HCT116 (cell line): Measurements from ENCODE around the gene EYA3. TPM values are rescaled to one million over a fixed set of nuclear protein-coding genes. Genes with fewer than 3 reads are reported as not detected.

ENCODE experiments used
- ATAC-seq: fragments of 200-7000 bp; cut with Tn5 transposase; 2 replicates; pipeline ENCODE4 v1.9.1; 2020; ENCODE audit warnings: mild to moderate bottlenecking, moderate library complexity
- BruUV-seq: library from RNA; stranded (reverse); fragments of 400-500 nt; replicated peaks from 2 replicates; lab custom pipeline; 2021; lab: Mats Ljungman, UMichigan
- CTCF ChIA-PET: fragments of 300-600 bp; sonication (Branson Sonifier 250); formaldehyde crosslinking; loops from one replicate; lab custom pipeline; 2021; ENCODE audit warnings: antibody characterized with exemption; lab: Charles Lee
- POLR2A ChIA-PET: fragments of 300-600, 350-600 bp; sonication (Branson Sonifier 250); formaldehyde crosslinking; loops from one replicate; lab custom pipeline; 2021; ENCODE audit warnings: antibody characterized with exemption; lab: Charles Lee
- RAD21 ChIA-PET, 2 experiments: fragments of 300-600 bp; sonication (Branson Sonifier 250); formaldehyde crosslinking; loops; one replicate each; lab custom pipeline; 2023; ENCODE audit warnings: low total read pairs in 2 of 2; ENCODE audit not compliant: uncharacterized antibody in 2 of 2, unreplicated experiment in 2 of 2, low non-redundant PET in 1 of 2; lab: Charles Lee
- DNase-seq: peaks from one replicate; pipeline ENCODE4 v3.0.0-alpha.2; 2010; ENCODE audit warnings: low read depth, low spot score
- H2AFZ ChIP-seq: fragments of 200-600 bp; shearing (Covaris generic), sonication (generic); 2 replicates; pipeline ENCODE4 v1.6.1; 2017; ENCODE audit warnings: low read depth, mixed run types, mixed read lengths, antibody characterized with exemption, low read length; ENCODE audit not compliant: poor library complexity, severe bottlenecking
- H3K27ac ChIP-seq: 2 replicates; pipeline ENCODE4 v1.5.1; 2012; ENCODE audit warnings: low read depth, low read length
- H3K27me3 ChIP-seq: fragments of 200-600 bp; sonication (generic); 2 replicates; pipeline ENCODE4 v1.6.1; 2016; ENCODE audit warnings: mixed run types, low read length, mixed read lengths; ENCODE audit not compliant: insufficient read depth
- H3K36me3 ChIP-seq, 2 experiments: fragments of 200-500 bp in 1 of 2; fragments of 200-600 bp in 1 of 2; sonication (Bioruptor generic) in 1 of 2; sonication (generic) in 1 of 2; 2 replicates each; pipeline versions ENCODE4 v1.5.1 to v1.6.1; 2014 to 2016; ENCODE audit warnings: low read length in 2 of 2, inconsistent platforms in 1 of 2, mixed read lengths in 1 of 2, mixed run types in 1 of 2; ENCODE audit not compliant: insufficient read depth in 2 of 2, control insufficient read depth in 1 of 2
- H3K4me1 ChIP-seq, 2 experiments: fragments of 200-600 bp in 1 of 2; sonication (generic) in 1 of 2; 2 replicates each; pipeline versions ENCODE4 v1.5.1 to v1.6.1; 2012 to 2017; ENCODE audit warnings: low read length in 2 of 2, inconsistent platforms in 1 of 2, mild to moderate bottlenecking in 1 of 2, mixed read lengths in 1 of 2, mixed run types in 1 of 2, moderate library complexity in 1 of 2; ENCODE audit not compliant: insufficient read depth in 2 of 2, control insufficient read depth in 1 of 2
- H3K4me2 ChIP-seq: fragments of 200-600 bp; sonication (generic); 2 replicates; pipeline ENCODE4 v1.6.1; 2017; ENCODE audit warnings: mixed run types, low read length, mixed read lengths
- H3K4me3 ChIP-seq, 2 experiments: fragments of 200-600 bp in 1 of 2; sonication (generic) in 1 of 2; replicated peaks in 1 of 2; 2 replicates each; pipeline ENCODE4 v1.5.1; 2011 to 2016; ENCODE audit warnings: low read length in 2 of 2, control low read depth in 1 of 2, low read depth in 1 of 2, mild to moderate bottlenecking in 1 of 2, mixed read lengths in 1 of 2, mixed run types in 1 of 2
- H3K79me2 ChIP-seq: fragments of 200-600 bp; sonication (generic); 2 replicates; pipeline ENCODE4 v1.6.1; 2017; ENCODE audit warnings: mild to moderate bottlenecking, mixed run types, low read length, moderate library complexity, mixed read lengths; ENCODE audit not compliant: insufficient read depth
- H3K9ac ChIP-seq: fragments of 200-600 bp; sonication (generic); 2 replicates; pipeline ENCODE4 v1.6.1; 2016; ENCODE audit warnings: low read length, mixed read lengths
- H3K9me2 ChIP-seq: fragments of 200-600 bp; sonication (generic), shearing (Covaris generic); 2 replicates; pipeline ENCODE4 v1.6.1; 2017; ENCODE audit warnings: mixed run types, mild to moderate bottlenecking, moderate library complexity; ENCODE audit not compliant: insufficient read depth
- H3K9me3 ChIP-seq, 2 experiments: fragments of 200-500 bp in 1 of 2; fragments of 200-600 bp in 1 of 2; sonication (Bioruptor generic) in 1 of 2; sonication (generic) in 1 of 2; 2 replicates each; pipeline ENCODE4 v1.6.1; 2014 to 2017; ENCODE audit warnings: low read length in 2 of 2, mixed read lengths in 2 of 2, inconsistent platforms in 1 of 2, low read depth in 1 of 2, mild to moderate bottlenecking in 1 of 2, mixed run types in 1 of 2, moderate library complexity in 1 of 2; ENCODE audit not compliant: control insufficient read depth in 1 of 2, insufficient read depth in 1 of 2
- H4K20me1 ChIP-seq: fragments of 200-600 bp; sonication (generic), shearing (Covaris generic); 2 replicates; pipeline ENCODE4 v1.6.1; 2017; ENCODE audit warnings: mixed run types, mild to moderate bottlenecking, moderate library complexity; ENCODE audit not compliant: insufficient read depth
- ATF3 ChIP-seq: IDR thresholded peaks from 2 replicates; pipeline ENCODE4 v1.6.1; 2012
- CBX3 ChIP-seq: IDR thresholded peaks from 2 replicates; pipeline ENCODE4 v1.6.1; 2012; ENCODE audit warnings: low read depth
- CEBPB ChIP-seq: IDR thresholded peaks from 2 replicates; pipeline ENCODE4 v1.6.1; 2012; ENCODE audit warnings: low read depth
- CTCF ChIP-seq, 3 experiments: fragments of 200-600 bp in 1 of 3; sonication (generic) in 1 of 3; IDR thresholded peaks in 2 of 3; conservative IDR thresholded peaks in 1 of 3; 2 replicates each; pipeline ENCODE4 v1.5.1; 2012 to 2017; ENCODE audit warnings: low read depth in 2 of 3, low read length in 2 of 3, antibody characterized with exemption in 1 of 3, borderline replicate concordance in 1 of 3, control low read depth in 1 of 3, mild to moderate bottlenecking in 1 of 3, mixed read lengths in 1 of 3, mixed run types in 1 of 3, moderate library complexity in 1 of 3; ENCODE audit not compliant: insufficient read depth in 1 of 3
- ELF1 ChIP-seq: IDR thresholded peaks from 2 replicates; pipeline ENCODE4 v1.6.1; 2012; ENCODE audit warnings: low read depth, borderline replicate concordance
- FOSL1 ChIP-seq: IDR thresholded peaks from 2 replicates; pipeline ENCODE4 v1.6.1; 2012; ENCODE audit warnings: low read depth
- JUND ChIP-seq: IDR thresholded peaks from 2 replicates; pipeline ENCODE4 v1.6.1; 2012
- MAX ChIP-seq: IDR thresholded peaks from 2 replicates; pipeline ENCODE4 v1.6.1; 2012
- POLR2A ChIP-seq: IDR thresholded peaks from 2 replicates; pipeline ENCODE4 v1.7.0; 2011; ENCODE audit warnings: borderline replicate concordance; ENCODE audit not compliant: insufficient read depth, insufficient read length; ENCODE audit errors: extremely low read depth
- RAD21 ChIP-seq: IDR thresholded peaks from 2 replicates; pipeline ENCODE4 v1.6.1; 2012; ENCODE audit warnings: low read depth, mild to moderate bottlenecking
- REST ChIP-seq: IDR thresholded peaks from 2 replicates; pipeline ENCODE4 v1.6.1; 2012; ENCODE audit warnings: low read depth
- SIN3A ChIP-seq: IDR thresholded peaks from 2 replicates; pipeline ENCODE4 v1.6.1; 2012; ENCODE audit warnings: low read depth
- SP1 ChIP-seq: IDR thresholded peaks from 2 replicates; pipeline ENCODE4 v1.6.1; 2012; ENCODE audit warnings: low read depth
- SRF ChIP-seq: IDR thresholded peaks from 2 replicates; pipeline ENCODE4 v1.6.1; 2012; ENCODE audit warnings: low read depth
- TCF7L2 ChIP-seq: IDR thresholded peaks from 2 replicates; pipeline ENCODE4 v1.7.0; 2011; ENCODE audit warnings: borderline replicate concordance, inconsistent platforms; ENCODE audit not compliant: insufficient read depth, insufficient read length; ENCODE audit errors: extremely low read depth
- YY1 ChIP-seq: IDR thresholded peaks from 2 replicates; pipeline ENCODE4 v1.6.1; 2011; ENCODE audit warnings: low read length, low read depth, moderate library complexity, mild to moderate bottlenecking; ENCODE audit not compliant: insufficient replicate concordance; ENCODE audit errors: extremely low read depth
- ZFX ChIP-seq: fragments of 450-650 bp; IDR thresholded peaks from 2 replicates; pipeline ENCODE4 v1.6.1; 2017
- intact Hi-C: fragments of 100-400 bp; cut with micrococcal nuclease; formaldehyde crosslinking; loops from 2 replicates; pipeline ENCODE4 v1.10.0; 2022
- total RNA-seq: library from RNA; stranded (reverse); gene quantifications from one replicate; pipeline ENCODE4 v1.2.1, GENCODE V29; 2021; ENCODE audit not compliant: unreplicated experiment

The EYA3 gene
- total RNA-seq, 1 experiment from 2014 or later = 25.9 TPM

GRCh38 chr1:27940870-27941560, 147.4 kb downstream of the EYA3 start:
- no peak overlapping the region for H3K27ac ChIP-seq
- no peak overlapping the region for H3K9ac ChIP-seq
- no peaks in the 10 kb centered on the region for H3K27me3 ChIP-seq
- no peaks in the 10 kb centered on the region for H4K20me1 ChIP-seq
- H3K9me2 ChIP-seq = no peaks in the 10 kb centered on the region
- H3K79me2 ChIP-seq = no peaks in the 10 kb centered on the region
- no peaks in the 10 kb centered on the region for H3K9me3 ChIP-seq
- ATAC-seq = no peak
- no peak overlapping the region for H3K4me2 ChIP-seq
- CTCF ChIA-PET = interaction anchor here (2.7 kb wide), 1 partner anchor 39 kb away, joined by 9 read pairs; no protein-coding TSS in a partner anchor
- RAD21 ChIA-PET = no interaction called here
- H3K4me3 ChIP-seq = no peak overlapping the region
- H3K4me1 ChIP-seq = peaks cover 0 to 10% of the 10 kb centered on the region in 2 experiments; a peak in 2 of 4 replicates
- H3K36me3 ChIP-seq = no peaks in the 10 kb centered on the region
- intact Hi-C loops = loop anchor here (1.0 kb wide), 1 partner anchor 38 kb away; no protein-coding TSS in a partner anchor
- H2AFZ ChIP-seq = no peak overlapping the region
- BruUV-seq = no TSS peak
- POLR2A ChIA-PET = no interaction called here
- TF ChIP-seq MAX (no peak), JUND (no peak), SRF (no peak), YY1 (no peak), SP1 (no peak), RAD21 (no peak), POLR2A (no peak), TCF7L2 (no peak), ZFX (no peak), CEBPB (no peak), FOSL1 (no peak), ELF1 (no peak), REST (no peak), CTCF (IDR thresholded peaks at IDR 0.05 in 2 of 3, conservative IDR thresholded peaks at IDR 0.05 in 1 of 3; ENCODE audit: borderline replicate concordance in 1 of 3, insufficient read depth in 1 of 3, low read depth in 2 of 3, low read length in 2 of 3) (no peak), CBX3 (no peak), SIN3A (no peak), ATF3 (no peak)
- no peak for DNase-seq
